Epithelial cell of proximal tubule (primary cell): ENCODE measurements around the gene PCSK5. TPM values are rescaled to one million over a fixed set of nuclear protein-coding genes. Genes with fewer than 3 reads are reported as not detected.

Experiments used
- DNase-seq: peaks from one replicate; pipeline ENCODE4 v3.0.0-alpha.2; 2011; ENCODE audit warnings: low read depth
- H3K4me3 ChIP-seq: 2 replicates; pipeline ENCODE4 v1.5.1; 2011; ENCODE audit warnings: low read depth, mild to moderate bottlenecking, low read length
- CTCF ChIP-seq: conservative IDR thresholded peaks from 2 replicates; pipeline ENCODE4 v1.5.1; 2012; ENCODE audit warnings: low read depth, mild to moderate bottlenecking, low read length
- total RNA-seq: library from RNA; depleted of rRNA; stranded (reverse); fragments of >200 nt; gene quantifications from 2 replicates; pipeline ENCODE4 v1.2.3, GENCODE V29; 2015

PCSK5 gene
- total RNA-seq, 1 donor from 2014 or later, result 23.2 TPM

GRCh38 chr9:76025286-76025685, 134.8 kb downstream of the PCSK5 start:
- no peak for DNase-seq
- H3K4me3 ChIP-seq, result no peak overlapping the region
- no peak for TF ChIP-seq CTCF

GRCh38 chr9:76026796-76027195, 136.3 kb downstream of the PCSK5 start:
- no peak for DNase-seq
- H3K4me3 ChIP-seq, result no peak overlapping the region
- no peak for TF ChIP-seq CTCF

GRCh38 chr9:76027416-76027815, 136.9 kb downstream of the PCSK5 start:
- no peak for DNase-seq

GRCh38 chr9:76027861-76028260, 137.4 kb downstream of the PCSK5 start:
- no peak for DNase-seq
- TF ChIP-seq CTCF, result no peak
- H3K4me3 ChIP-seq, result no peak overlapping the region

More at GRCh38 chr9:76027416-76027815, 136.9 kb downstream of the PCSK5 start:
- no peak overlapping the region for H3K4me3 ChIP-seq
- TF ChIP-seq CTCF, result no peak

- no peak for TF ChIP-seq CTCF
- no peak for DNase-seq
- no peak overlapping the region for H3K4me3 ChIP-seq
These were observed 141.7 kb downstream of the PCSK5 start for GRCh38 chr9:76032038-76032796.

- no peak for TF ChIP-seq CTCF
These were observed 142.4 kb downstream of the PCSK5 start for GRCh38 chr9:76032797-76033373.

GRCh38 chr9:76034049-76034448, 143.6 kb downstream of the PCSK5 start:
- no peak for DNase-seq
- no peak overlapping the region for H3K4me3 ChIP-seq
- TF ChIP-seq CTCF, result no peak

More at GRCh38 chr9:76032797-76033373, 142.4 kb downstream of the PCSK5 start:
- DNase-seq, result no peak
- H3K4me3 ChIP-seq, result no peak overlapping the region
